ENCODE measurements around the gene CAPN1. TPM values are rescaled to one million over a fixed set of nuclear protein-coding genes. Genes with fewer than 3 reads are reported as not detected.
A peak's percentile ranks its signal among the peaks of the same experiment; 100 is the strongest.

Gene CAPN1
- total and polyA plus RNA-seq, 9 of the 15 experiments (the other 6 are each of a cell fraction or from before 2014, with no cell fraction given): 3.5 to 199 (median 61.6) TPM

DNA sequence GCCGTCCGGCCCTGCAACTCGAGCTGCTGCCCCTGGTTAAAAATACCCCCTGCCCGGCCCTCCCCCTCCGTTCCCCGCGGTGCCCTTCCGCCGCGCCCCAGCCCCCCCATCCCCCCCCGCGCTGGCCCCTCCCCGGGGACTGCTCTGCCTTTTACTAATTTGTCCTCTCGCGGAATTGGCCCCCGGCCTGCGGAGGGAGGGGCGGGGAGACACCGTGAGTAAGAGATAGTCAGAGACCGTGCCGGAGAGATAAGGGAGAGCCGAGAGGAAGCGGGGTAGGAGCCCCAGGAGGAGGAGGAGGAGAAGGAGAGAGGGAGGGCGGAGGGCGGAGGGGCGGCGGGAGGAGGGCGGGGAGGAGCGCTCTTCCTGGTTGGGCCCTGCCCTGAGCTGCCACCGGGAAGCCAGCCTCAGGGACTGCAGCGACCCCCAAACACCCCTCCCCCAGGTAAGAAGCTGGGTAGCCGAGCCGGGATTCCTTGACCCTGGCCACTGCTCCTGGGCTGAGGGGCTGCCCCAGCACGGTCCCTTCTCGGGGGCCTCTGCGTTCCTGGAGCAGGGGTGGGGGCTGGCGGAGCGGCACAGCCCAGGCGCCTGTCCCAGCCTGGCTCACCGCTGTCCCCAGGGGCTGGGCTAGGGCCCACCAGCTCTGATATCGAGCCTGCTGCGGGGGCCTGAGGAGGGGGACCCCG lies at the start of gene CAPN1 (continued):
- TF ChIP-seq PKNOX1 (IDR thresholded peaks at IDR 0.05) (no peak), CXXC5 (CRISPR knock-in tag; IDR thresholded peaks at IDR 0.05) (peak; percentile 48; the same call in 1 of the 2 replicates), ZNF507 (tag; conservative IDR thresholded peaks at IDR 0.05) (no peak), CCNT2 (IDR thresholded peaks at IDR 0.05; ENCODE audit: borderline replicate concordance, extremely low read depth, insufficient read length, low read depth, low read length) (no peak), EGR1 (conservative IDR thresholded peaks at IDR 0.05) (peak; percentile 44; the same call in 1 of the 2 replicates), CREBBP (IDR thresholded peaks at IDR 0.05; ENCODE audit: low read depth, low read length) (no peak), IFI16 (CRISPR knock-in tag; IDR thresholded peaks at IDR 0.05) (no peak), SUPT5H (IDR thresholded peaks at IDR 0.05) (no peak), ZNF316 (IDR thresholded peaks at IDR 0.05) (no peak), BRF2 (IDR thresholded peaks at IDR 0.05; ENCODE audit: borderline replicate concordance, insufficient read depth, insufficient read length) (no peak), GABPB2 (CRISPR knock-in tag; conservative IDR thresholded peaks at IDR 0.05) (no peak), CTBP1 (IDR thresholded peaks at IDR 0.05; ENCODE audit: borderline replicate concordance) (0 out of 2 replicates have a peak, but pooled peaks have one; percentile 13), FOS (IDR thresholded peaks at IDR 0.05; ENCODE audit: extremely low read depth, insufficient read length) (no peak), KHSRP (IDR thresholded peaks at IDR 0.05) (no peak), ZNF445 (CRISPR knock-in tag; IDR thresholded peaks at IDR 0.05; ENCODE audit: low read depth) (no peak), SNAPC5 (CRISPR knock-in tag; IDR thresholded peaks at IDR 0.05) (no peak), TCF7 (IDR thresholded peaks at IDR 0.05; ENCODE audit: borderline replicate concordance) (0 out of 2 replicates have a peak, but pooled peaks have one; percentile 7), HDAC1 (IDR thresholded peaks at IDR 0.05) (no peak), GTF2A2 (tag; IDR thresholded peaks at IDR 0.05) (no peak), CBX3 (IDR thresholded peaks at IDR 0.05; ENCODE audit: borderline replicate concordance in 1 of 2, low read length in 2 of 2) (no peak), NR2C1 (IDR thresholded peaks at IDR 0.05) (no peak), NR2C1 (tag; IDR thresholded peaks at IDR 0.05) (no peak), SMARCA4 (IDR thresholded peaks at IDR 0.05) (peak; percentile 45; the same call in 1 of the 2 replicates), PTRF (tag; IDR thresholded peaks at IDR 0.05) (no peak), CHD2 (IDR thresholded peaks at IDR 0.05; ENCODE audit: low read depth, low read length) (peak; percentile 79), EZH2 (IDR thresholded peaks at IDR 0.05; ENCODE audit: borderline replicate concordance, low read depth, low read length) (no peak), SAFB2 (IDR thresholded peaks at IDR 0.05; ENCODE audit: borderline replicate concordance, low read depth, low read length, severe bottlenecking) (no peak)
- TF ChIP-seq, protein P1, sequence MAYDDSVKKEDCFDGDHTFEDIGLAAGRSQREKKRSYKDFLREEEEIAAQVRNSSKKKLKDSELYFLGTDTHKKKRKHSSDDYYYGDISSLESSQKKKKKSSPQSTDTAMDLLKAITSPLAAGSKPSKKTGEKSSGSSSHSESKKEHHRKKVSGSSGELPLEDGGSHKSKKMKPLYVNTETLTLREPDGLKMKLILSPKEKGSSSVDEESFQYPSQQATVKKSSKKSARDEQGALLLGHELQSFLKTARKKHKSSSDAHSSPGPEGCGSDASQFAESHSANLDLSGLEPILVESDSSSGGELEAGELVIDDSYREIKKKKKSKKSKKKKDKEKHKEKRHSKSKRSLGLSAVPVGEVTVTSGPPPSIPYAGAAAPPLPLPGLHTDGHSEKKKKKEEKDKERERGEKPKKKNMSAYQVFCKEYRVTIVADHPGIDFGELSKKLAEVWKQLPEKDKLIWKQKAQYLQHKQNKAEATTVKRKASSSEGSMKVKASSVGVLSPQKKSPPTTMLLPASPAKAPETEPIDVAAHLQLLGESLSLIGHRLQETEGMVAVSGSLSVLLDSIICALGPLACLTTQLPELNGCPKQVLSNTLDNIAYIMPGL (CRISPR knock-in tag; IDR thresholded peaks at IDR 0.05): no peak

All from K562 (cell line).